ENCODE data around the gene MRPL43. TPM values are rescaled to one million over a fixed set of nuclear protein-coding genes. Genes with fewer than 3 reads are reported as not detected.

MRPL43 gene
- 76.6 to 104 TPM (median 96.0 TPM) in 5 replicates for total RNA-seq (2022; extraction: Qiagen RNA extraction; ENCODE audit: low read depth)

GRCh38 chr10:100986952-100987684 is at the start of gene MRPL43, which contains the start of gene TWNK:
TSS of gene MRPL43 (minus strand) at chr10:100987497. CDS start at chr10:100987443, 54 bp downstream.
TSS of gene TWNK (plus strand) at chr10:100987543. CDS start at chr10:100988211, 668 bp downstream.

DNA sequence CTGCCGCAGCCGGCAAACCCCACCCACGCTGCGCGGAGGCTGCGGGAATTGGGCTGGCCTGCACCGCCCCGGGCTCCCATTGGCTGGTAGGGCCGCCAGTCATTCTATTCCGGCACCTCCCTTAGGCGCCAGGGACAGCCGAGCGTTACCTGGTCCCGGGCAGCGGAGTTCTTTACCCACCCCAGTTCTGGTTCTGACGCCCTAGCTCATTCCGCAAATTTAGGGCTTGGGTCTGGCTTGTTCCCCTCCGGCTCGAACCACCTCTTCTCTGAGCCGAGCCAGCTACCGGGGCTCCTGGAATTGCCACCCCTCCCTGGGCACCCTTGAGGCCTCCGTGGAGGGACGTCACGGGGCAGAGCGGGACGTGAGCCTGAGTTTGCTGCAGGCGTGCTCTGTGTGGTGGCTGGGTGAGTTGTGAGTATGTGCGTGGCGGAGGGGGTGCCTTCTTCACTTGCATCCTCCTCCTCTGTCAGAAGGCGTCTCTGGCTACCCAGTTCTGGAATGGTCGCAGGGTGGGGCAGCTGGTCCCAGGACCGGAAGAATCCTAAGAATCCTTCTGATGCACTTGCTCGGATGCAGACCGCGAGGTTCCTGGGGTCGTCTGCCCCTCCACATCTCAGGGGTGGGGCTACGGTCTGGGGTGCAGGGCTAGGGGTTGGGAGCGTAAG is 44.0 kb upstream of the MRPL43 start, which contains the start of the genes PDZD7 and SFXN3:
PDZD7 (minus strand) TSS at position 2 of the 668 bp plus-strand sequence. CDS start 910 bp downstream, outside the sequence.
SFXN3 (plus strand) TSS at position 107 of the 668 bp plus-strand sequence. CDS start 3,461 bp downstream, outside the sequence.

DNA sequence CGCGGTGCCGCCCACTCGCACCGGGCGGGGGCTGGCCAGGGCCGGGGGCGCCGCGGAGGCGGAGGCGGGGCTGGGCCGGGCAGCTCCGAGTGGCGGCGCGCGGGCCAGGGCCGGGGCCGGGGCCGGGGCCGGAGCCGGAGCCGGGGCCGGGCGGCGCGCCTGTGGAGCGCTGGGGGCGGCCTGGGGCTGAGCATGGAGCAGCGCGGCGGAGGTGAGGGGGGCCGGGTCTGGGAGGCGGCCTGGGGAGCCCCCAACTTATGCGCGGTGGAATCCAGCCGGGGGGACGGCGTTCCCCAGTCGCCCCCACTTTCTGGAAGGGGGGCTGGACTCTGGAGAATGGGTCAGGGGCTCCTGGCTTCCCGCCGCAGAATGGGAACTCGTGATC is 12.4 kb upstream of the MRPL43 start, which contains the start of gene LZTS2:
LZTS2 (plus strand) TSS at position 67 of the 385 bp plus-strand sequence. CDS start 2,731 bp downstream, outside the sequence.

DNA sequence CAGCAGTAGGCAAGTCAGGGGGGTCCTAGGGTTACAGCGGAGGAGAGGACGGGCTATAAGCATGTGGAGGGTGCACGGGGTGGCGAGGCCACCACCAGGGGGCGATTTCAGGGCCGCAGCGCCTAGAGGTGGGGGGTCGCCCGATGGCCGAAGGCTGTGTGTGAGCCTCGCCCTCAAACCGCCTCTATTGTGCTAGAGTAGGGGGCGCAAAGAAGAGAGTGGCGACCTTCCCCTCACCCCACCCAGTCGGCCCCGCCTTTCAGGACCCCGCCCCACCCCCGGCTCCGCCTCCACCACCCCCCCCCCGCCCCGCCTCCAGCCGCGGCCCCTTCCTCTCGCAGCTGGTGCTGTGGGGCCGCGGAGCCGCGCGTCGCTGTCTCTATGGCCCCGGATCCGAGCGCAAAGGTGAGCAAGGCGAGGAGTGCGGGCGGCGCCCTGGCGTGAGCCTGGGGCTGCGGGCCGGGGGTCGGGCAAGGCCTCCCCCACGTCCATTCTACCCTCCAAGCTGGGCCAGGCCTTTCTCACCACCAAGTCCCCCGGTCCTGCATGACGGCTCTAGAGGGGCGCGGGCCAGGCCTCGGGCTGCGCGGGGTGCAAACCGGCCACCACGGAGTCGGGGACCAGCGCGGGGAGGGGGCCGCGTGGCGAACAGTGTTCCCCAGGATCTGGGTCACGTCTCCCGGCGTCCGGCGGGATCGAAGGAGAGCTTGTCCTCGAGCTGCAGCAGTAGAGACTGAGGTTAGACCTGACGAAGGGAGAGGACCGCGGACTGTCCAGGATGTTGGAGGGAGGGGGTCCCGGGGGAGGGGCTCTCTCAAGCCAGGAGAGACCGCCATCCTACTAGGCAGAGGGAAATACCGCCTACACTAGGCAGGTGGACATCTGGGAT is 17.9 kb downstream of the MRPL43 start, which contains the start of gene SEMA4G:
SEMA4G (plus strand) TSS at position 318 of the 889 bp plus-strand sequence. CDS start 3,409 bp downstream, outside the sequence.

Other genes with a start within 250 kb of the MRPL43 start
- 0.20 to 0.34 TPM (median 0.26 TPM) in 5 replicates for gene PAX2, start 241.9 kb downstream of the MRPL43 start, total RNA-seq (2022; extraction: Qiagen RNA extraction; ENCODE audit: low read depth)
- gene SLF2, start 74.5 kb downstream of the MRPL43 start, total RNA-seq (2022; extraction: Qiagen RNA extraction; ENCODE audit: low read depth), result 6.5 to 11.5 TPM (median 10.9 TPM) in 5 replicates
- 7.1 to 10.2 TPM (median 7.7 TPM) in 5 replicates for gene SEMA4G, start 18.0 kb downstream of the MRPL43 start, total RNA-seq (2022; extraction: Qiagen RNA extraction; ENCODE audit: low read depth)
- 34.0 to 46.7 TPM (median 38.1 TPM) in 5 replicates for gene TWNK, start within 50 bp of the MRPL43 start, total RNA-seq (2022; extraction: Qiagen RNA extraction; ENCODE audit: low read depth)
- gene LZTS2, start 12.3 kb upstream of the MRPL43 start, total RNA-seq (2022; extraction: Qiagen RNA extraction; ENCODE audit: low read depth), result 22.6 to 47.5 TPM (median 42.1 TPM) in 5 replicates
- 0.44 to 1.2 TPM (median 0.79 TPM) in 5 replicates for gene PDZD7, start 43.6 kb upstream of the MRPL43 start, total RNA-seq (2022; extraction: Qiagen RNA extraction; ENCODE audit: low read depth)
- gene SFXN3, start 43.7 kb upstream of the MRPL43 start, total RNA-seq (2022; extraction: Qiagen RNA extraction; ENCODE audit: low read depth), result 41.7 to 54.8 TPM (median 49.5 TPM) in 5 replicates
- gene KAZALD1, start 74.5 kb upstream of the MRPL43 start, total RNA-seq (2022; extraction: Qiagen RNA extraction; ENCODE audit: low read depth), result 2.3 to 3.9 TPM (median 3.6 TPM) in 5 replicates
- gene TLX1, start 143.8 kb upstream of the MRPL43 start, total RNA-seq (2022; extraction: Qiagen RNA extraction; ENCODE audit: low read depth), result not detected in 5 replicates
- not detected in 5 replicates for gene LBX1, start 242.0 kb upstream of the MRPL43 start, total RNA-seq (2022; extraction: Qiagen RNA extraction; ENCODE audit: low read depth)